ENCODE results near the gene C4orf50. TPM values are rescaled to one million over a fixed set of nuclear protein-coding genes. Genes with fewer than 3 reads are reported as not detected.

Gene C4orf50
- polyA plus RNA-seq, 1 donor from 2014 or later: 1.6 TPM

DNA sequence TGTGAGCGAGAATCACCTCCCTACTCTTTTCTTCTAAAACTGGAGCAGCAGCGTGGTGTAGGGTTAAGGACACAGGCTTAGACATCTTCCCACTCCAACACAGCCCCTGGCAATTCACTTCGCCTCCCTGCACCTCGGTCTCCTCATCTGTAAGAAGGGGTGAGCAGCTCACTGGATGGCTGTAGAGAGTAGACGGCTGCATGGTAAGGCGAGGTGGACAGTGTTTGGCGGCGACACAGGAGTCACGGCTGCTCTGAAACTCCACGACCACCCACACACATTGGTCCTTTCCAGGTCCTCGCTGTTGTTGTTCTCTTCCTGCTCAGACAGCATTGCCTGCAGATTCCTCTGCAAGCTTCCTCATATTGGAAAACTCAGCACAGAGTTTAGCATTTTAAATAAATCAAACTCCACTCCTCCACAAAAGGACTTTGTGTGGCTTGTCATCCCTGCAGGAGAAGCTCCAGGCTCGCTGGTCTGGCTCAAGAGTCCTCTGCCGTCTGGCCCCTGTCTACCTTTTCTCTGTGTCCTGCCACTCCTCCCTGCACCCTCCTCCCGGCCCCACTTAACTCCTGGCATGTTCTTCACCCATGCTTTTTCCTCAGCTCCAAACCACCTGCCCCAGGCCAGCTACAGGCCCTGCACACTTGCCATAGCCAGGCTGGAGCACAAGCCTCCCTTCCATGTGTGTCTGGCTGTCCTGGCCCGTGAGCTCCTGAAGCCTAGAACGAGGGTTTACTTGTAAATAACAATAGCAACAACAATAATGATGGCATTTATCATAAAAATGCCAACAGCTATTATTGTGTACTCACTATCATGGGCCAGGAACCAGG is 84.0 kb downstream of the C4orf50 start:
- Histone ChIP-seq H3K9me3 (ENCODE audit: low read length) (no peaks in the 10 kb centered on the region), H4K20me1 (ENCODE audit: insufficient read depth) (no peaks in the 10 kb centered on the region)

DNA sequence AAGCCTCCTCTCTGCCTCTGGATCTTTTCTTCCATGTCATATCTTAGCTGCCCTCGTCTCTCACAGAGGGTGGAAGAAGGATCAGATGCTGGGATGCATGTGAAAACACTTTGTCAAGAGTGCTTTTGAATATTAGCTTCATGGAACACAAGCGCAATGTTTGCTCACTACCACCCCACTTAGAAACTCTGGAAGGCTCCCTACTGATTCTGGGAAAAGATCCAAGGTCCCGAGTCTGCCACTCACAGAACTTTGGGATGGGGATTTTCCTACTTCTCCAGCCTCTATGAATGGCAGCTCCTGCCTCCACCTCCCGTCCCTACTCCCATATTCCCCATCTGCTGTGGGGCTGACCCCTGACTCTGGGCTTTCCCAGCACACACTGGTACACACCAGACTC is 85.1 kb downstream of the C4orf50 start:
- no peak overlapping the region for H3K4me3 ChIP-seq (ENCODE audit: low read length)
- no peaks in the 10 kb centered on the region for H3K79me2 ChIP-seq (replicated peaks; ENCODE audit: insufficient read depth, low read length)
- no peak overlapping the region for H3K4me2 ChIP-seq (ENCODE audit: low read length)
- no peak overlapping the region for H3K27ac ChIP-seq (ENCODE audit: low read length)
- H3K9ac ChIP-seq (ENCODE audit: low read length): no peak overlapping the region
- no peaks in the 10 kb centered on the region for H3K36me3 ChIP-seq (ENCODE audit: insufficient read depth, low read length)
- H3K9me2 ChIP-seq (ENCODE audit: insufficient read depth, low read length): no peaks in the 10 kb centered on the region
- H4K20me1 ChIP-seq (ENCODE audit: insufficient read depth): no peaks in the 10 kb centered on the region
- no peaks in the 10 kb centered on the region for H3F3A ChIP-seq (ENCODE audit: insufficient read depth, low read length, poor library complexity, severe bottlenecking)
- no peak overlapping the region for H2AFZ ChIP-seq (ENCODE audit: low read depth, low read length)
- TF ChIP-seq SMC3 (conservative IDR thresholded peaks at IDR 0.05; ENCODE audit: poor library complexity) (no peak), POLR2AphosphoS5 (IDR thresholded peaks at IDR 0.05) (no peak), MXI1 (conservative IDR thresholded peaks at IDR 0.05; ENCODE audit: poor library complexity, severe bottlenecking) (no peak), EZH2 (IDR thresholded peaks at IDR 0.05; ENCODE audit: borderline replicate concordance, insufficient read depth, low read length, poor library complexity, severe bottlenecking) (no peak), EP300 (conservative IDR thresholded peaks at IDR 0.05; ENCODE audit: poor library complexity, severe bottlenecking) (no peak), TAF1 (IDR thresholded peaks at IDR 0.05; ENCODE audit: low read depth) (no peak), RAD21 (conservative IDR thresholded peaks at IDR 0.05) (no peak)
- TF ChIP-seq, protein P1, sequence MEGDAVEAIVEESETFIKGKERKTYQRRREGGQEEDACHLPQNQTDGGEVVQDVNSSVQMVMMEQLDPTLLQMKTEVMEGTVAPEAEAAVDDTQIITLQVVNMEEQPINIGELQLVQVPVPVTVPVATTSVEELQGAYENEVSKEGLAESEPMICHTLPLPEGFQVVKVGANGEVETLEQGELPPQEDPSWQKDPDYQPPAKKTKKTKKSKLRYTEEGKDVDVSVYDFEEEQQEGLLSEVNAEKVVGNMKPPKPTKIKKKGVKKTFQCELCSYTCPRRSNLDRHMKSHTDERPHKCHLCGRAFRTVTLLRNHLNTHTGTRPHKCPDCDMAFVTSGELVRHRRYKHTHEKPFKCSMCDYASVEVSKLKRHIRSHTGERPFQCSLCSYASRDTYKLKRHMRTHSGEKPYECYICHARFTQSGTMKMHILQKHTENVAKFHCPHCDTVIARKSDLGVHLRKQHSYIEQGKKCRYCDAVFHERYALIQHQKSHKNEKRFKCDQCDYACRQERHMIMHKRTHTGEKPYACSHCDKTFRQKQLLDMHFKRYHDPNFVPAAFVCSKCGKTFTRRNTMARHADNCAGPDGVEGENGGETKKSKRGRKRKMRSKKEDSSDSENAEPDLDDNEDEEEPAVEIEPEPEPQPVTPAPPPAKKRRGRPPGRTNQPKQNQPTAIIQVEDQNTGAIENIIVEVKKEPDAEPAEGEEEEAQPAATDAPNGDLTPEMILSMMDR (IDR thresholded peaks at IDR 0.05; ENCODE audit: poor library complexity, severe bottlenecking): no peak
- TF ChIP-seq, protein P2, sequence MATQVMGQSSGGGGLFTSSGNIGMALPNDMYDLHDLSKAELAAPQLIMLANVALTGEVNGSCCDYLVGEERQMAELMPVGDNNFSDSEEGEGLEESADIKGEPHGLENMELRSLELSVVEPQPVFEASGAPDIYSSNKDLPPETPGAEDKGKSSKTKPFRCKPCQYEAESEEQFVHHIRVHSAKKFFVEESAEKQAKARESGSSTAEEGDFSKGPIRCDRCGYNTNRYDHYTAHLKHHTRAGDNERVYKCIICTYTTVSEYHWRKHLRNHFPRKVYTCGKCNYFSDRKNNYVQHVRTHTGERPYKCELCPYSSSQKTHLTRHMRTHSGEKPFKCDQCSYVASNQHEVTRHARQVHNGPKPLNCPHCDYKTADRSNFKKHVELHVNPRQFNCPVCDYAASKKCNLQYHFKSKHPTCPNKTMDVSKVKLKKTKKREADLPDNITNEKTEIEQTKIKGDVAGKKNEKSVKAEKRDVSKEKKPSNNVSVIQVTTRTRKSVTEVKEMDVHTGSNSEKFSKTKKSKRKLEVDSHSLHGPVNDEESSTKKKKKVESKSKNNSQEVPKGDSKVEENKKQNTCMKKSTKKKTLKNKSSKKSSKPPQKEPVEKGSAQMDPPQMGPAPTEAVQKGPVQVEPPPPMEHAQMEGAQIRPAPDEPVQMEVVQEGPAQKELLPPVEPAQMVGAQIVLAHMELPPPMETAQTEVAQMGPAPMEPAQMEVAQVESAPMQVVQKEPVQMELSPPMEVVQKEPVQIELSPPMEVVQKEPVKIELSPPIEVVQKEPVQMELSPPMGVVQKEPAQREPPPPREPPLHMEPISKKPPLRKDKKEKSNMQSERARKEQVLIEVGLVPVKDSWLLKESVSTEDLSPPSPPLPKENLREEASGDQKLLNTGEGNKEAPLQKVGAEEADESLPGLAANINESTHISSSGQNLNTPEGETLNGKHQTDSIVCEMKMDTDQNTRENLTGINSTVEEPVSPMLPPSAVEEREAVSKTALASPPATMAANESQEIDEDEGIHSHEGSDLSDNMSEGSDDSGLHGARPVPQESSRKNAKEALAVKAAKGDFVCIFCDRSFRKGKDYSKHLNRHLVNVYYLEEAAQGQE (IDR thresholded peaks at IDR 0.05; ENCODE audit: borderline replicate concordance): no peak
- H3K9me3 ChIP-seq (ENCODE audit: low read length): no peaks in the 10 kb centered on the region
- peaks cover 2% of the 10 kb centered on the region for H3K27me3 ChIP-seq (ENCODE audit: insufficient read depth, low read depth, low read length)

More for the DNA sequence above, 84.0 kb downstream of the C4orf50 start:
- H3K9ac ChIP-seq (ENCODE audit: low read length): no peak overlapping the region
- TF ChIP-seq MXI1 (conservative IDR thresholded peaks at IDR 0.05; ENCODE audit: poor library complexity, severe bottlenecking) (no peak), EZH2 (IDR thresholded peaks at IDR 0.05; ENCODE audit: borderline replicate concordance, insufficient read depth, low read length, poor library complexity, severe bottlenecking) (no peak), EP300 (conservative IDR thresholded peaks at IDR 0.05; ENCODE audit: poor library complexity, severe bottlenecking) (no peak), RAD21 (conservative IDR thresholded peaks at IDR 0.05) (no peak), POLR2AphosphoS5 (IDR thresholded peaks at IDR 0.05) (no peak), TAF1 (IDR thresholded peaks at IDR 0.05; ENCODE audit: low read depth) (no peak), SMC3 (conservative IDR thresholded peaks at IDR 0.05; ENCODE audit: poor library complexity) (no peak)
- TF ChIP-seq, protein P1 (IDR thresholded peaks at IDR 0.05; ENCODE audit: poor library complexity, severe bottlenecking): no peak
- TF ChIP-seq, protein P2 (IDR thresholded peaks at IDR 0.05; ENCODE audit: borderline replicate concordance): no peak
- H2AFZ ChIP-seq (ENCODE audit: low read depth, low read length): no peak overlapping the region
- H3K9me2 ChIP-seq (ENCODE audit: insufficient read depth, low read length): no peaks in the 10 kb centered on the region
- H3K27ac ChIP-seq (ENCODE audit: low read length): no peak overlapping the region
- no peaks in the 10 kb centered on the region for H3K79me2 ChIP-seq (replicated peaks; ENCODE audit: insufficient read depth, low read length)
- peaks cover 2% of the 10 kb centered on the region for H3K27me3 ChIP-seq (ENCODE audit: insufficient read depth, low read depth, low read length)
- no peak overlapping the region for H3K4me3 ChIP-seq (ENCODE audit: low read length)
- no peaks in the 10 kb centered on the region for H3K36me3 ChIP-seq (ENCODE audit: insufficient read depth, low read length)
- H3F3A ChIP-seq (ENCODE audit: insufficient read depth, low read length, poor library complexity, severe bottlenecking): no peaks in the 10 kb centered on the region
- no peak overlapping the region for H3K4me2 ChIP-seq (ENCODE audit: low read length)
